K562 (cell line): ENCODE results near the gene UBR3. TPM values are rescaled to one million over a fixed set of nuclear protein-coding genes. Genes with fewer than 3 reads are reported as not detected.
A peak's percentile ranks its signal among the peaks of the same experiment; 100 is the strongest.

Source experiments
- ATAC-seq: fragments of 200-7000 bp; cut with Tn5 transposase; 3 replicates; pipeline ENCODE4 v1.9.1; 2020; ENCODE audit warnings: moderate library complexity
- BruUV-seq: library from RNA; stranded (reverse); fragments of 400-500 nt; replicated peaks from 2 replicates; lab custom pipeline; 2021; lab: Mats Ljungman, UMichigan
- CTCF ChIA-PET: fragments of 300-600 bp; formaldehyde crosslinking; extraction: SDS; loops from one replicate; lab custom pipeline; 2021; ENCODE audit warnings: low intra/inter-chr PET ratio; lab: Yijun Ruan, JAX
- POLR2A ChIA-PET: fragments of 300-600, 350-650 bp; sonication (Branson Sonifier 250); formaldehyde crosslinking; extraction: SDS; loops from one replicate; lab custom pipeline; 2021; ENCODE audit warnings: antibody characterized with exemption, inconsistent platforms; lab: Yijun Ruan, JAX
- DNase-seq, 4 experiments: peaks; one replicate each; pipeline versions ENCODE4 v3.0.0 to v3.0.0-alpha.2; 2011 to 2018; ENCODE audit warnings: low spot score in 3 of 4, mixed read lengths in 3 of 4; ENCODE audit errors: extremely low read depth in 1 of 4
- FAIRE-seq: peaks from 2 replicates; lab custom pipeline; 2011; peaks lifted over from hg19 to GRCh38; lab: Jason Lieb, UNC
- H2AFZ ChIP-seq: 2 replicates; pipeline ENCODE4 v1.6.0; 2011; ENCODE audit warnings: low read depth, low read length, control low read depth, inconsistent platforms
- H3K27ac ChIP-seq: fragments of 200-600 bp; 3 replicates; pipeline ENCODE4 v1.8.0; 2011; ENCODE audit warnings: low read depth, mild to moderate bottlenecking, control low read depth, inconsistent platforms, low read length, moderate library complexity, mixed read lengths; ENCODE audit errors: extremely low read depth
- H3K27me3 ChIP-seq, 2 experiments: fragments of 300-600 bp in 1 of 2; 2 replicates in 1 of 2; 3 replicates in 1 of 2; pipeline versions ENCODE4 v1.6.0 to v1.8.0; 2011; ENCODE audit warnings: inconsistent platforms in 2 of 2, low read length in 2 of 2, mild to moderate bottlenecking in 1 of 2, mixed read lengths in 1 of 2, moderate library complexity in 1 of 2; ENCODE audit not compliant: control insufficient read depth in 2 of 2, insufficient read depth in 2 of 2
- H3K36me3 ChIP-seq: fragments of 300-600 bp; 3 replicates; pipeline ENCODE4 v1.8.0; 2011; ENCODE audit warnings: mild to moderate bottlenecking, low read length, inconsistent platforms; ENCODE audit not compliant: control insufficient read depth, insufficient read depth
- H3K4me1 ChIP-seq, 2 experiments: fragments of 200-600 bp in 1 of 2; replicated peaks in 1 of 2; 2 replicates in 1 of 2; 3 replicates in 1 of 2; pipeline versions ENCODE4 v1.5.1 to v1.8.0; 2011; ENCODE audit warnings: inconsistent platforms in 2 of 2, low read length in 2 of 2, mild to moderate bottlenecking in 1 of 2, mixed read lengths in 1 of 2, moderate library complexity in 1 of 2; ENCODE audit not compliant: control insufficient read depth in 2 of 2, insufficient read depth in 2 of 2
- H3K4me2 ChIP-seq: 2 replicates; pipeline ENCODE4 v1.6.1; 2011; ENCODE audit warnings: low read length, control low read depth, inconsistent platforms, mixed read lengths; ENCODE audit not compliant: insufficient read depth
- H3K4me3 ChIP-seq: fragments of 200-600 bp; sonication (generic), shearing (Covaris generic); 2 replicates; pipeline ENCODE4 v1.5.1; 2016; ENCODE audit warnings: control low read depth, inconsistent platforms
- H3K79me2 ChIP-seq: fragments of 200-600 bp; 3 replicates; pipeline ENCODE4 v1.8.0; 2011; ENCODE audit warnings: low read length, inconsistent platforms; ENCODE audit not compliant: control insufficient read depth, insufficient read depth
- H3K9ac ChIP-seq, 2 experiments: 2 replicates each; pipeline versions ENCODE4 v1.6.0 to v1.6.1; 2011; ENCODE audit warnings: low read depth in 2 of 2, low read length in 2 of 2, control low read depth in 1 of 2, inconsistent platforms in 1 of 2, mild to moderate bottlenecking in 1 of 2, mixed read lengths in 1 of 2; ENCODE audit not compliant: insufficient read depth in 1 of 2
- H3K9me1 ChIP-seq: one replicate; pipeline ENCODE4 v1.6.0; 2011; ENCODE audit warnings: inconsistent platforms, mild to moderate bottlenecking, low read length, moderate library complexity; ENCODE audit not compliant: control insufficient read depth, insufficient read depth
- H3K9me3 ChIP-seq: replicated peaks from 2 replicates; pipeline ENCODE4 v1.5.1; 2011; ENCODE audit warnings: low read depth, low read length, inconsistent platforms; ENCODE audit not compliant: control insufficient read depth, insufficient read depth
- H4K20me1 ChIP-seq: replicated peaks from 2 replicates; pipeline ENCODE4 v1.6.1; 2011; ENCODE audit warnings: low read length, inconsistent platforms, mixed read lengths; ENCODE audit not compliant: control insufficient read depth, insufficient read depth
- BACH1 ChIP-seq: fragments of 200-800 bp; sonication (Bioruptor generic); IDR thresholded peaks from 2 replicates; pipeline ENCODE4 v1.6.1; 2016; ENCODE audit warnings: missing genetic modification characterization, missing compliant biosample characterization
- HNRNPH1 ChIP-seq: fragments of 200-400 bp; formaldehyde crosslinking; optimal IDR thresholded peaks from 2 replicates; pipeline ENCODE3; 2017; ENCODE audit warnings: low read depth, mild to moderate bottlenecking, low read length, moderate library complexity
- KAT7 ChIP-seq: sonication (generic); formaldehyde crosslinking; IDR thresholded peaks from 2 replicates; pipeline ENCODE4 v1.8.0; 2022; ENCODE audit warnings: missing genetic modification reagents, mild to moderate bottlenecking, borderline replicate concordance
- ZNF436 ChIP-seq: fragments of 250-450, 450-650 bp; sonication (Bioruptor Pico); formaldehyde crosslinking; IDR thresholded peaks from 2 replicates; pipeline ENCODE4 v1.7.0; 2020; ENCODE audit warnings: mild to moderate bottlenecking
- WGBS: fragments of 100-300 bp; shearing (Covaris generic); methylation state at CpG from one replicate; pipeline ENCODE4 v1.1.6; 2016; ENCODE audit warnings: low coverage, mixed read lengths; ENCODE audit not compliant: insufficient coverage; ENCODE audit errors: missing lambda C conversion rate; 5-methylcytosine and 5-hydroxymethylcytosine counted together
- in situ Hi-C: fragments of 300-500 bp; cut with MboI; formaldehyde crosslinking; loops from 4 replicates; pipeline ENCODE4 v1.15.0; 2018; ENCODE audit warnings: inconsistent platforms, mixed read lengths
- intact Hi-C: fragments of 100-400 bp; cut with micrococcal nuclease; formaldehyde crosslinking; loops from 2 replicates; pipeline ENCODE4 v1.14.2; 2022
- polyA plus RNA-seq, 8 experiments: library from polyadenylated mRNA; depleted of rRNA in 4 of 8; stranded (reverse) in 5 of 8; unstranded in 3 of 8; fragments of >200 nt; fragmentation: Nextera tagmentation in 2 of 8; fragmentation: Illumina TruSeq in 1 of 8; extraction: Ambion mirVana in 2 of 8; extraction: Trizol in 1 of 8; gene quantifications; 2 replicates each; pipeline versions ENCODE4 v1.2.1 to v1.2.3, GENCODE V29; 2011 to 2014; ENCODE audit warnings: inconsistent platforms in 1 of 8, missing spikeins in 1 of 8
- total RNA-seq, 7 experiments: library from RNA; depleted of rRNA in 6 of 7; stranded (reverse); fragments of >200 nt in 6 of 7; fragmentation: Illumina TruSeq in 2 of 7; extraction: Trizol in 2 of 7; gene quantifications; 2 replicates each; pipeline versions ENCODE4 v1.2.1 to v1.2.3, GENCODE V29; 2011 to 2021; ENCODE audit warnings: low replicate concordance in 1 of 7
- TF ChIP-seq, protein P1 (sequence below): sonication (generic); formaldehyde crosslinking; IDR thresholded peaks from 2 replicates; pipeline ENCODE4 v1.8.0; 2023; ENCODE audit warnings: missing genetic modification reagents, mild to moderate bottlenecking, borderline replicate concordance
- TF ChIP-seq, protein P2 (sequence below): fragments of 250-450 bp; sonication (Bioruptor Pico); IDR thresholded peaks from 2 replicates; pipeline ENCODE4 v1.8.0; 2022; ENCODE audit warnings: moderate library complexity, mild to moderate bottlenecking, inconsistent platforms
- TF ChIP-seq, protein P3 (sequence below): fragments of 250-450 bp; sonication (Bioruptor Pico); IDR thresholded peaks from 2 replicates; pipeline ENCODE4 v1.4.0; 2020

Gene UBR3
- total and polyA plus RNA-seq, 9 of the 15 experiments (the other 6 are each of a cell fraction or from before 2014, with no cell fraction given): 14.4 to 63.5 (median 40.4) TPM

- H3K9me1 ChIP-seq: no peaks in the 10 kb centered on the region
- intact Hi-C loops: loop anchor here (5.0 kb wide), 1 partner anchor 73 kb away; no protein-coding TSS in a partner anchor
- TF ChIP-seq HNRNPH1: no peak
- TF ChIP-seq, protein P1, sequence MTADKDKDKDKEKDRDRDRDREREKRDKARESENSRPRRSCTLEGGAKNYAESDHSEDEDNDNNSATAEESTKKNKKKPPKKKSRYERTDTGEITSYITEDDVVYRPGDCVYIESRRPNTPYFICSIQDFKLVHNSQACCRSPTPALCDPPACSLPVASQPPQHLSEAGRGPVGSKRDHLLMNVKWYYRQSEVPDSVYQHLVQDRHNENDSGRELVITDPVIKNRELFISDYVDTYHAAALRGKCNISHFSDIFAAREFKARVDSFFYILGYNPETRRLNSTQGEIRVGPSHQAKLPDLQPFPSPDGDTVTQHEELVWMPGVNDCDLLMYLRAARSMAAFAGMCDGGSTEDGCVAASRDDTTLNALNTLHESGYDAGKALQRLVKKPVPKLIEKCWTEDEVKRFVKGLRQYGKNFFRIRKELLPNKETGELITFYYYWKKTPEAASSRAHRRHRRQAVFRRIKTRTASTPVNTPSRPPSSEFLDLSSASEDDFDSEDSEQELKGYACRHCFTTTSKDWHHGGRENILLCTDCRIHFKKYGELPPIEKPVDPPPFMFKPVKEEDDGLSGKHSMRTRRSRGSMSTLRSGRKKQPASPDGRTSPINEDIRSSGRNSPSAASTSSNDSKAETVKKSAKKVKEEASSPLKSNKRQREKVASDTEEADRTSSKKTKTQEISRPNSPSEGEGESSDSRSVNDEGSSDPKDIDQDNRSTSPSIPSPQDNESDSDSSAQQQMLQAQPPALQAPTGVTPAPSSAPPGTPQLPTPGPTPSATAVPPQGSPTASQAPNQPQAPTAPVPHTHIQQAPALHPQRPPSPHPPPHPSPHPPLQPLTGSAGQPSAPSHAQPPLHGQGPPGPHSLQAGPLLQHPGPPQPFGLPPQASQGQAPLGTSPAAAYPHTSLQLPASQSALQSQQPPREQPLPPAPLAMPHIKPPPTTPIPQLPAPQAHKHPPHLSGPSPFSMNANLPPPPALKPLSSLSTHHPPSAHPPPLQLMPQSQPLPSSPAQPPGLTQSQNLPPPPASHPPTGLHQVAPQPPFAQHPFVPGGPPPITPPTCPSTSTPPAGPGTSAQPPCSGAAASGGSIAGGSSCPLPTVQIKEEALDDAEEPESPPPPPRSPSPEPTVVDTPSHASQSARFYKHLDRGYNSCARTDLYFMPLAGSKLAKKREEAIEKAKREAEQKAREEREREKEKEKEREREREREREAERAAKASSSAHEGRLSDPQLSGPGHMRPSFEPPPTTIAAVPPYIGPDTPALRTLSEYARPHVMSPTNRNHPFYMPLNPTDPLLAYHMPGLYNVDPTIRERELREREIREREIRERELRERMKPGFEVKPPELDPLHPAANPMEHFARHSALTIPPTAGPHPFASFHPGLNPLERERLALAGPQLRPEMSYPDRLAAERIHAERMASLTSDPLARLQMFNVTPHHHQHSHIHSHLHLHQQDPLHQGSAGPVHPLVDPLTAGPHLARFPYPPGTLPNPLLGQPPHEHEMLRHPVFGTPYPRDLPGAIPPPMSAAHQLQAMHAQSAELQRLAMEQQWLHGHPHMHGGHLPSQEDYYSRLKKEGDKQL (CRISPR knock-in tag): no peak
- peak; percentile 39; the same call in 1 of the 2 replicates for TF ChIP-seq ZNF436 (CRISPR knock-in tag)
- TF ChIP-seq, protein P2, sequence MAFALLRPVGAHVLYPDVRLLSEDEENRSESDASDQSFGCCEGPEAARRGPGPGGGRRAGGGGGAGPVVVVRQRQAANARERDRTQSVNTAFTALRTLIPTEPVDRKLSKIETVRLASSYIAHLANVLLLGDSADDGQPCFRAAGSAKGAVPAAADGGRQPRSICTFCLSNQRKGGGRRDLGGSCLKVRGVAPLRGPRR: no peak
- TF ChIP-seq, protein P3, sequence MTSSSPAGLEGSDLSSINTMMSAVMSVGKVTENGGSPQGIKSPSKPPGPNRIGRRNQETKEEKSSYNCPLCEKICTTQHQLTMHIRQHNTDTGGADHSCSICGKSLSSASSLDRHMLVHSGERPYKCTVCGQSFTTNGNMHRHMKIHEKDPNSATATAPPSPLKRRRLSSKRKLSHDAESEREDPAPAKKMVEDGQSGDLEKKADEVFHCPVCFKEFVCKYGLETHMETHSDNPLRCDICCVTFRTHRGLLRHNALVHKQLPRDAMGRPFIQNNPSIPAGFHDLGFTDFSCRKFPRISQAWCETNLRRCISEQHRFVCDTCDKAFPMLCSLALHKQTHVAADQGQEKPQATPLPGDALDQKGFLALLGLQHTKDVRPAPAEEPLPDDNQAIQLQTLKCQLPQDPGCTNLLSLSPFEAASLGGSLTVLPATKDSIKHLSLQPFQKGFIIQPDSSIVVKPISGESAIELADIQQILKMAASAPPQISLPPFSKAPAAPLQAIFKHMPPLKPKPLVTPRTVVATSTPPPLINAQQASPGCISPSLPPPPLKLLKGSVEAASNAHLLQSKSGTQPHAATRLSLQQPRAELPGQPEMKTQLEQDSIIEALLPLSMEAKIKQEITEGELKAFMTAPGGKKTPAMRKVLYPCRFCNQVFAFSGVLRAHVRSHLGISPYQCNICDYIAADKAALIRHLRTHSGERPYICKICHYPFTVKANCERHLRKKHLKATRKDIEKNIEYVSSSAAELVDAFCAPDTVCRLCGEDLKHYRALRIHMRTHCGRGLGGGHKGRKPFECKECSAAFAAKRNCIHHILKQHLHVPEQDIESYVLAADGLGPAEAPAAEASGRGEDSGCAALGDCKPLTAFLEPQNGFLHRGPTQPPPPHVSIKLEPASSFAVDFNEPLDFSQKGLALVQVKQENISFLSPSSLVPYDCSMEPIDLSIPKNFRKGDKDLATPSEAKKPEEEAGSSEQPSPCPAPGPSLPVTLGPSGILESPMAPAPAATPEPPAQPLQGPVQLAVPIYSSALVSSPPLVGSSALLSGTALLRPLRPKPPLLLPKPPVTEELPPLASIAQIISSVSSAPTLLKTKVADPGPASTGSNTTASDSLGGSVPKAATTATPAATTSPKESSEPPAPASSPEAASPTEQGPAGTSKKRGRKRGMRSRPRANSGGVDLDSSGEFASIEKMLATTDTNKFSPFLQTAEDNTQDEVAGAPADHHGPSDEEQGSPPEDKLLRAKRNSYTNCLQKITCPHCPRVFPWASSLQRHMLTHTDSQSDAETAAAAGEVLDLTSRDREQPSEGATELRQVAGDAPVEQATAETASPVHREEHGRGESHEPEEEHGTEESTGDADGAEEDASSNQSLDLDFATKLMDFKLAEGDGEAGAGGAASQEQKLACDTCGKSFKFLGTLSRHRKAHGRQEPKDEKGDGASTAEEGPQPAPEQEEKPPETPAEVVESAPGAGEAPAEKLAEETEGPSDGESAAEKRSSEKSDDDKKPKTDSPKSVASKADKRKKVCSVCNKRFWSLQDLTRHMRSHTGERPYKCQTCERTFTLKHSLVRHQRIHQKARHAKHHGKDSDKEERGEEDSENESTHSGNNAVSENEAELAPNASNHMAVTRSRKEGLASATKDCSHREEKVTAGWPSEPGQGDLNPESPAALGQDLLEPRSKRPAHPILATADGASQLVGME (CRISPR knock-in tag): no peak
- TF ChIP-seq KAT7 (CRISPR knock-in tag): no peak
- peak; percentile 38; the same call in 1 of the 2 replicates for TF ChIP-seq BACH1 (tag)
These were observed 257.7 kb downstream of the UBR3 start for GRCh38 chr2:170084820-170085491.

More at GRCh38 chr2:170084820-170085491, 257.7 kb downstream of the UBR3 start:
- Histone ChIP-seq H3K9me3 (no peaks in the 10 kb centered on the region), H3K9ac (peak overlapping the region in 1 of 2 experiments; percentile 31; a peak in 1 of 4 replicates), H3K36me3 (peaks cover 27% of the 10 kb centered on the region; the same call in 2 of the 3 replicates), H4K20me1 (no peaks in the 10 kb centered on the region), H2AFZ (no peak overlapping the region; the same call in 1 of the 2 replicates), H3K4me3 (no peak overlapping the region), H3K27me3 (no peaks in the 10 kb centered on the region), H3K4me2 (peak overlapping the region; percentile 40), H3K27ac (peak overlapping the region; percentile 60; the same call in 2 of the 3 replicates), H3K79me2 (no peaks in the 10 kb centered on the region), H3K4me1 (peaks cover 0 to 23% of the 10 kb centered on the region in 2 experiments; a peak in 3 of 5 replicates)
- FAIRE-seq (no peak), ATAC-seq (peak; percentile 87), DNase-seq (peak in 2 of 4 experiments; percentile 29 to 41)
- in situ Hi-C loops: no loop called here
- BruUV-seq: no TSS peak
- ChIA-PET POLR2A (interaction anchor here (0.6 to 1.6 kb wide), 9 partner anchors 8 to 67 kb away, joined by 3 to 7 read pairs (median 4); no protein-coding TSS in a partner anchor), CTCF (no interaction called here)
- WGBS: 27% methylated on average over 2 of the region's 2 CpGs
